ENCODE data around the gene ZYG11B.
"Not testable (repeated sequence)": the region's sequence is repeated elsewhere in the genome, so short reads cannot be mapped to it uniquely, and the experiment has no call there.

- not testable (repeated sequence) for TF ChIP-seq EZH2 (optimal IDR thresholded peaks at IDR 0.05; ENCODE audit: low read depth, low read length); CTCF (IDR thresholded peaks at IDR 0.05; ENCODE audit: low read length)
These were observed 32.9 kb upstream of the ZYG11B start for GRCh38 chr1:52693351-52693750.
